Liver (tissue), 3 donors: ENCODE measurements around the gene COX4I1.

Experiments
- ATF3 ChIP-seq: IDR thresholded peaks from 2 replicates; pipeline ENCODE4 v1.6.1; 2016; ENCODE audit warnings: antibody characterized with exemption
- CTCF ChIP-seq: fragments of 150-350 bp; IDR thresholded peaks from 2 replicates; pipeline ENCODE4 v1.5.1; 2017; ENCODE audit warnings: improper control_type of control experiment, low read depth, low read length; ENCODE audit not compliant: missing input control
- EGR1 ChIP-seq, 2 donors: IDR thresholded peaks; 2 replicates each; pipeline ENCODE4 v1.6.1; 2016 to 2018; ENCODE audit warnings: antibody characterized with exemption in 2 of 2, low read depth in 2 of 2
- GABPA ChIP-seq, 2 donors: IDR thresholded peaks in 1 of 2; conservative IDR thresholded peaks in 1 of 2; 2 replicates each; pipeline ENCODE4 v1.6.1; 2016; ENCODE audit warnings: antibody characterized with exemption in 2 of 2, mild to moderate bottlenecking in 1 of 2, moderate library complexity in 1 of 2
- HNF4G ChIP-seq: IDR thresholded peaks from 2 replicates; pipeline ENCODE4 v1.6.1; 2016; ENCODE audit warnings: antibody characterized with exemption
- MAX ChIP-seq: IDR thresholded peaks from 2 replicates; pipeline ENCODE4 v1.6.1; 2016; ENCODE audit warnings: antibody characterized with exemption
- NR2F2 ChIP-seq: IDR thresholded peaks from 2 replicates; pipeline ENCODE4 v1.6.1; 2016; ENCODE audit warnings: antibody characterized with exemption
- RAD21 ChIP-seq, 2 donors: IDR thresholded peaks; 2 replicates each; pipeline ENCODE4 v1.6.1; 2016; ENCODE audit warnings: antibody characterized with exemption in 2 of 2, mild to moderate bottlenecking in 2 of 2
- REST ChIP-seq: IDR thresholded peaks from 2 replicates; pipeline ENCODE4 v1.6.1; 2016; ENCODE audit warnings: antibody characterized with exemption, mild to moderate bottlenecking
- RXRA ChIP-seq, 2 donors: IDR thresholded peaks; 2 replicates each; pipeline ENCODE4 v1.6.1; 2017 to 2018; ENCODE audit warnings: antibody characterized with exemption in 2 of 2, mild to moderate bottlenecking in 1 of 2
- SP1 ChIP-seq: IDR thresholded peaks from 2 replicates; pipeline ENCODE4 v1.6.1; 2018; ENCODE audit warnings: antibody characterized with exemption, mild to moderate bottlenecking
- TAF1 ChIP-seq: conservative IDR thresholded peaks from 2 replicates; pipeline ENCODE4 v1.6.1; 2016; ENCODE audit warnings: antibody characterized with exemption, mild to moderate bottlenecking
- ZBTB33 ChIP-seq: IDR thresholded peaks from 2 replicates; pipeline ENCODE4 v1.6.1; 2016; ENCODE audit warnings: antibody characterized with exemption
- donor health status: healthy.
- donor health status: healthy.

- TF ChIP-seq GABPA (IDR thresholded peaks at IDR 0.05 in 1 of 2, conservative IDR thresholded peaks at IDR 0.05 in 1 of 2) (no peak), CTCF (no peak), ZBTB33 (no peak), RAD21 (IDR thresholded peaks at IDR 0.05) (no peak), TAF1 (no peak), MAX (no peak), RXRA (IDR thresholded peaks at IDR 0.05) (no peak), ATF3 (no peak), SP1 (no peak), HNF4G (no peak), EGR1 (IDR thresholded peaks at IDR 0.05; ENCODE audit: low read depth in 2 of 2) (no peak), NR2F2 (no peak), REST (no peak)
Observed at GRCh38 chr16:85774811-85775210, 24.7 kb upstream of the COX4I1 start.
